ENCODE measurements around the gene ADSS2. TPM values are rescaled to one million over a fixed set of nuclear protein-coding genes. Genes with fewer than 3 reads are reported as not detected.

The ADSS2 gene
- polyA plus RNA-seq, 1 of the 3 experiments (the other 2 are of a cell fraction): 30.7 TPM

GRCh38 chr1:244413736-244414135, 38.0 kb downstream of the ADSS2 start:
- Histone ChIP-seq H2AFZ (ENCODE audit: low read depth) (no peak overlapping the region), H4K20me1 (ENCODE audit: insufficient read depth) (no peaks in the 10 kb centered on the region), H3F3A (replicated peaks; ENCODE audit: insufficient read depth) (no peaks in the 10 kb centered on the region), H3K9me3 (no peaks in the 10 kb centered on the region), H3K27ac (ENCODE audit: low read depth in 2 of 2, low read length in 1 of 2) (no peak overlapping the region), H3K9me2 (no peaks in the 10 kb centered on the region), H3K79me2 (ENCODE audit: insufficient read depth) (no peaks in the 10 kb centered on the region), H3K4me3 (ENCODE audit: low read depth in 2 of 2, low read length in 1 of 2) (no peak overlapping the region), H3K27me3 (ENCODE audit: insufficient read depth) (no peaks in the 10 kb centered on the region), H3K36me3 (replicated peaks in 1 of 2; ENCODE audit: control insufficient read depth in 1 of 2, insufficient read depth in 2 of 2, low read length in 1 of 2) (peaks cover 91 to 94% of the 10 kb centered on the region in 2 experiments), H3K9ac (no peak overlapping the region), H3K4me2 (no peak overlapping the region), H3K4me1 (ENCODE audit: control insufficient read depth in 1 of 2, insufficient read depth in 2 of 2, low read depth in 1 of 2, low read length in 1 of 2) (no peaks in the 10 kb centered on the region)
- CTCF ChIA-PET: interaction anchor here (0.5 kb wide), 1 partner anchor 114 kb away, joined by 3 read pairs; no protein-coding TSS in a partner anchor
- no peak for TF ChIP-seq EZH2phosphoT487 (IDR thresholded peaks at IDR 0.05; ENCODE audit: borderline replicate concordance, low read depth)
- no peak for TF ChIP-seq CHD2 (IDR thresholded peaks at IDR 0.05; ENCODE audit: low read length, partially characterized antibody)
- TF ChIP-seq FOXJ3 (CRISPR knock-in tag; IDR thresholded peaks at IDR 0.05): no peak
- no peak for TF ChIP-seq YY1 (IDR thresholded peaks at IDR 0.05; ENCODE audit: low read depth)
- TF ChIP-seq MXI1 (IDR thresholded peaks at IDR 0.05; ENCODE audit: low read depth, low read length): no peak
- TF ChIP-seq RCOR1 (IDR thresholded peaks at IDR 0.05; ENCODE audit: low read length): no peak
- TF ChIP-seq MEF2A (IDR thresholded peaks at IDR 0.05; ENCODE audit: borderline replicate concordance, low read depth): no peak
- TF ChIP-seq, protein P1, sequence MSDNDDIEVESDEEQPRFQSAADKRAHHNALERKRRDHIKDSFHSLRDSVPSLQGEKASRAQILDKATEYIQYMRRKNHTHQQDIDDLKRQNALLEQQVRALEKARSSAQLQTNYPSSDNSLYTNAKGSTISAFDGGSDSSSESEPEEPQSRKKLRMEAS (IDR thresholded peaks at IDR 0.05; ENCODE audit: low read depth): no peak
- TF ChIP-seq NFIC (IDR thresholded peaks at IDR 0.05; ENCODE audit: borderline replicate concordance): no peak
- TF ChIP-seq TCF12 (IDR thresholded peaks at IDR 0.05): no peak
- TF ChIP-seq TAF1 (IDR thresholded peaks at IDR 0.05; ENCODE audit: borderline replicate concordance, low read depth, low read length): no peak
- TF ChIP-seq GATA2 (CRISPR knock-in tag; IDR thresholded peaks at IDR 0.05): no peak
- TF ChIP-seq SMC3 (IDR thresholded peaks at IDR 0.05; ENCODE audit: low read depth, low read length): no peak
- TF ChIP-seq, protein P2, sequence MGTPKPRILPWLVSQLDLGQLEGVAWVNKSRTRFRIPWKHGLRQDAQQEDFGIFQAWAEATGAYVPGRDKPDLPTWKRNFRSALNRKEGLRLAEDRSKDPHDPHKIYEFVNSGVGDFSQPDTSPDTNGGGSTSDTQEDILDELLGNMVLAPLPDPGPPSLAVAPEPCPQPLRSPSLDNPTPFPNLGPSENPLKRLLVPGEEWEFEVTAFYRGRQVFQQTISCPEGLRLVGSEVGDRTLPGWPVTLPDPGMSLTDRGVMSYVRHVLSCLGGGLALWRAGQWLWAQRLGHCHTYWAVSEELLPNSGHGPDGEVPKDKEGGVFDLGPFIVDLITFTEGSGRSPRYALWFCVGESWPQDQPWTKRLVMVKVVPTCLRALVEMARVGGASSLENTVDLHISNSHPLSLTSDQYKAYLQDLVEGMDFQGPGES (IDR thresholded peaks at IDR 0.05; ENCODE audit: low read depth, low read length): no peak
- TF ChIP-seq USF1 (IDR thresholded peaks at IDR 0.05; ENCODE audit: borderline replicate concordance, low read depth): no peak
- TF ChIP-seq FOXM1 (IDR thresholded peaks at IDR 0.05; ENCODE audit: low read depth): no peak
- TF ChIP-seq FOSL2 (IDR thresholded peaks at IDR 0.05; ENCODE audit: borderline replicate concordance, low read depth): no peak
- TF ChIP-seq GABPA (IDR thresholded peaks at IDR 0.05; ENCODE audit: low read depth): no peak
- WGBS (ENCODE audit: low lambda C conversion rate): 100% methylated on average over 3 of the region's 3 CpGs
- POLR2A ChIA-PET: no interaction called here
- DNase-seq: no peak

DNA sequence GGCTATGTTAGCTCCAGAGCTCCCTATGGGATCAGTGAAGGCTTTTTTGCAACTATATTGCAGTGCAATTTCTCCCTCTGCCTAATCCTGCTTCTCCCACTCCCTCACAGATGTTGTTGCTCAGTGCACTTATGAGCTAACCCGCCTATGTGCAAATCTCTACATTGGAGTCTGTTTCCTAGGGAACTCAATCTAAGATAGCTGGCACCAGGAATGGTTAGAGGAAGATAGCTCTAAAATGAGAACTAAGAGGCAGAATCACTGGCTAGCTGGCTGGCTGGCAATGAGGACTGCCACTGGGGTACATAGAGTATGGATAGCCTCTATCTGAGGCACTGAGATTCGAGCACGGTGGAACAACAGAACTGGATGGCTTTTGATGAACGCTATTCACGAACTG, 39.5 kb downstream of the ADSS2 start:
- Histone ChIP-seq H3F3A (replicated peaks; ENCODE audit: insufficient read depth) (no peaks in the 10 kb centered on the region), H4K20me1 (ENCODE audit: insufficient read depth) (no peaks in the 10 kb centered on the region), H3K79me2 (ENCODE audit: insufficient read depth) (no peaks in the 10 kb centered on the region), H3K9me3 (no peaks in the 10 kb centered on the region), H3K4me2 (no peak overlapping the region), H3K27ac (ENCODE audit: low read depth in 2 of 2, low read length in 1 of 2) (no peak overlapping the region), H3K27me3 (ENCODE audit: insufficient read depth) (no peaks in the 10 kb centered on the region), H3K4me3 (ENCODE audit: low read depth in 2 of 2, low read length in 1 of 2) (no peak overlapping the region), H3K36me3 (replicated peaks in 1 of 2; ENCODE audit: control insufficient read depth in 1 of 2, insufficient read depth in 2 of 2, low read length in 1 of 2) (peaks cover 89 to 91% of the 10 kb centered on the region in 2 experiments), H3K4me1 (ENCODE audit: control insufficient read depth in 1 of 2, insufficient read depth in 2 of 2, low read depth in 1 of 2, low read length in 1 of 2) (no peaks in the 10 kb centered on the region; a peak in 1 of 4 replicates), H3K9me2 (no peaks in the 10 kb centered on the region), H3K9ac (no peak overlapping the region), H2AFZ (ENCODE audit: low read depth) (no peak overlapping the region)
- ChIA-PET POLR2A (no interaction called here), CTCF (interaction anchor here (1.0 kb wide), 1 partner anchor 14 kb away, joined by 3 read pairs; no protein-coding TSS in a partner anchor)
- DNase-seq: no peak
- WGBS (ENCODE audit: low lambda C conversion rate): 93% methylated on average over 5 of the region's 5 CpGs
- TF ChIP-seq RXRA (IDR thresholded peaks at IDR 0.05; ENCODE audit: borderline replicate concordance, low read depth): no peak
- no peak for TF ChIP-seq TAF1 (IDR thresholded peaks at IDR 0.05; ENCODE audit: borderline replicate concordance, low read depth, low read length)
- TF ChIP-seq EZH2phosphoT487 (IDR thresholded peaks at IDR 0.05; ENCODE audit: borderline replicate concordance, low read depth): no peak
- TF ChIP-seq RFX5 (IDR thresholded peaks at IDR 0.05; ENCODE audit: low read length): no peak
- no peak for TF ChIP-seq POLR2AphosphoS5 (IDR thresholded peaks at IDR 0.05; ENCODE audit: low read depth, low read length)
- TF ChIP-seq NFIC (IDR thresholded peaks at IDR 0.05; ENCODE audit: borderline replicate concordance): no peak
- TF ChIP-seq CTCF (IDR thresholded peaks at IDR 0.05): no peak
- no peak for TF ChIP-seq SIN3A (IDR thresholded peaks at IDR 0.05; ENCODE audit: borderline replicate concordance, low read depth, low read length)
- TF ChIP-seq, protein P2 (IDR thresholded peaks at IDR 0.05; ENCODE audit: low read depth, low read length): no peak
- no peak for TF ChIP-seq TEAD4 (IDR thresholded peaks at IDR 0.05; ENCODE audit: borderline replicate concordance, insufficient read depth)
- TF ChIP-seq YY1 (IDR thresholded peaks at IDR 0.05; ENCODE audit: low read depth): no peak
- TF ChIP-seq RCOR1 (IDR thresholded peaks at IDR 0.05; ENCODE audit: low read length): no peak
- no peak for TF ChIP-seq NRF1 (IDR thresholded peaks at IDR 0.05; ENCODE audit: low read depth, low read length)
